ENCODE results near the gene C16orf92.
A peak's percentile ranks its signal among the peaks of the same experiment; 100 is the strongest.

The C16orf92 gene

DNA sequence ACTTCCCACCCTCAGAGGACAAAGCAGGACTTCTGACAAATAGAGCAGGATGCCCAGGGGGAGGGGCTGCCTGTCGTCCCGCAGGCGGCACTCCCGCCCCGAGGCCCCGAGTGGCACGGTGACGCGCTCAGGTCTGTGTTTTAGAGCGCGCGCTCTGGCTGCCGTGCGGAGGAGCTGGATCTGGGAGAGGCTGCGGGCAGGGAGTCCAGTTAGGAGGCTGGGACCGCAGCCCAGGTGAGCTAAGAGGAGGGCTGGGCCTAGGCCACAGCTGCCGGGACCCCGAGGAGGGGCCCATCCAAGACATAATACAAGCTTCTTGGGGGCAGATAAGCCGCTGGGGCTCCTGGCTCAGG lies 18.6 kb upstream of the C16orf92 start:
- Histone ChIP-seq H3K27me3 (ENCODE audit: insufficient read depth, low read length) (no peaks in the 10 kb centered on the region; the same call in none of the 2 replicates), H3K9me2 (ENCODE audit: low read depth, low read length) (no peaks in the 10 kb centered on the region), H3K36me3 (ENCODE audit: insufficient read depth, low read length) (peaks cover 30% of the 10 kb centered on the region), H3K4me3 (ENCODE audit: low read depth, low read length, poor library complexity, severe bottlenecking) (no peak overlapping the region), H3K4me1 (ENCODE audit: insufficient read depth, low read length, severe bottlenecking) (no peaks in the 10 kb centered on the region), H3K9me3 (ENCODE audit: low read length) (no peaks in the 10 kb centered on the region), H3K79me2 (ENCODE audit: insufficient read depth, low read length) (no peaks in the 10 kb centered on the region), H3K27ac (ENCODE audit: low read depth, low read length, poor library complexity, severe bottlenecking) (no peak overlapping the region), H3K9ac (ENCODE audit: low read length) (no peak overlapping the region), H3K4me2 (ENCODE audit: low read length) (no peak overlapping the region), H2AFZ (ENCODE audit: low read length) (no peak overlapping the region), H4K20me1 (ENCODE audit: insufficient read depth, low read length) (no peaks in the 10 kb centered on the region), H3F3A (ENCODE audit: insufficient read depth, low read length) (no peaks in the 10 kb centered on the region)
- TF ChIP-seq EZH2 (IDR thresholded peaks at IDR 0.05; ENCODE audit: borderline replicate concordance, low read length): no peak
- TF ChIP-seq, protein P1, sequence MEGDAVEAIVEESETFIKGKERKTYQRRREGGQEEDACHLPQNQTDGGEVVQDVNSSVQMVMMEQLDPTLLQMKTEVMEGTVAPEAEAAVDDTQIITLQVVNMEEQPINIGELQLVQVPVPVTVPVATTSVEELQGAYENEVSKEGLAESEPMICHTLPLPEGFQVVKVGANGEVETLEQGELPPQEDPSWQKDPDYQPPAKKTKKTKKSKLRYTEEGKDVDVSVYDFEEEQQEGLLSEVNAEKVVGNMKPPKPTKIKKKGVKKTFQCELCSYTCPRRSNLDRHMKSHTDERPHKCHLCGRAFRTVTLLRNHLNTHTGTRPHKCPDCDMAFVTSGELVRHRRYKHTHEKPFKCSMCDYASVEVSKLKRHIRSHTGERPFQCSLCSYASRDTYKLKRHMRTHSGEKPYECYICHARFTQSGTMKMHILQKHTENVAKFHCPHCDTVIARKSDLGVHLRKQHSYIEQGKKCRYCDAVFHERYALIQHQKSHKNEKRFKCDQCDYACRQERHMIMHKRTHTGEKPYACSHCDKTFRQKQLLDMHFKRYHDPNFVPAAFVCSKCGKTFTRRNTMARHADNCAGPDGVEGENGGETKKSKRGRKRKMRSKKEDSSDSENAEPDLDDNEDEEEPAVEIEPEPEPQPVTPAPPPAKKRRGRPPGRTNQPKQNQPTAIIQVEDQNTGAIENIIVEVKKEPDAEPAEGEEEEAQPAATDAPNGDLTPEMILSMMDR (IDR thresholded peaks at IDR 0.05; ENCODE audit: low read length): no peak

DNA sequence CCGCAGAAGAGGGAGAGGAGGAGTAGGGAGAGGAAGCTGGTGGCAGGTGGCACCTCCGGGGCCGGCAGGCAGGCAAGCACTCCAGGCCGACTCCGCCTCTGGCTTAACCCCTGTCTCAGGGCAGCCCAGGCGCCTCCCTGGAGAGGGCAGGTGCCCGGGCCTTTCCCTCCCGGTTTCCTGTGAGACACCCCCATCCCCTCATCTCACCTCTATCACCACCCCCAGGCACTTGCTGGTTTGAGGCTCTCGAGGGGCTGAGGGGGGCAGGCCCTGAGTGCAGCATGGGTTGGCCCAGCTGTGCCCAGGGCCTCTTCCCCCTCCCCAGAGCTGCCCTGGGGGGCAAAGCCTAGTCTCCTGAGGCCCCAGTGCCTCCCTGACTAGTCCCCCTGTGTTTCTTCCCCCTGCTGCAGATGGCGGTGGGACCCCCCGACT lies 18.2 kb upstream of the C16orf92 start:
- Histone ChIP-seq H3K27ac (ENCODE audit: low read depth, low read length, poor library complexity, severe bottlenecking) (no peak overlapping the region), H3K9ac (ENCODE audit: low read length) (no peak overlapping the region), H3F3A (ENCODE audit: insufficient read depth, low read length) (no peaks in the 10 kb centered on the region), H3K4me2 (ENCODE audit: low read length) (no peak overlapping the region), H3K4me3 (ENCODE audit: low read depth, low read length, poor library complexity, severe bottlenecking) (no peak overlapping the region), H3K4me1 (ENCODE audit: insufficient read depth, low read length, severe bottlenecking) (no peaks in the 10 kb centered on the region), H3K36me3 (ENCODE audit: insufficient read depth, low read length) (peaks cover 25% of the 10 kb centered on the region), H3K27me3 (ENCODE audit: insufficient read depth, low read length) (no peaks in the 10 kb centered on the region; the same call in none of the 2 replicates), H3K79me2 (ENCODE audit: insufficient read depth, low read length) (no peaks in the 10 kb centered on the region), H4K20me1 (ENCODE audit: insufficient read depth, low read length) (no peaks in the 10 kb centered on the region), H3K9me2 (ENCODE audit: low read depth, low read length) (no peaks in the 10 kb centered on the region), H2AFZ (ENCODE audit: low read length) (no peak overlapping the region), H3K9me3 (ENCODE audit: low read length) (no peaks in the 10 kb centered on the region)
- TF ChIP-seq EZH2 (IDR thresholded peaks at IDR 0.05; ENCODE audit: borderline replicate concordance, low read length): no peak
- TF ChIP-seq, protein P1 (IDR thresholded peaks at IDR 0.05; ENCODE audit: low read length): no peak

DNA sequence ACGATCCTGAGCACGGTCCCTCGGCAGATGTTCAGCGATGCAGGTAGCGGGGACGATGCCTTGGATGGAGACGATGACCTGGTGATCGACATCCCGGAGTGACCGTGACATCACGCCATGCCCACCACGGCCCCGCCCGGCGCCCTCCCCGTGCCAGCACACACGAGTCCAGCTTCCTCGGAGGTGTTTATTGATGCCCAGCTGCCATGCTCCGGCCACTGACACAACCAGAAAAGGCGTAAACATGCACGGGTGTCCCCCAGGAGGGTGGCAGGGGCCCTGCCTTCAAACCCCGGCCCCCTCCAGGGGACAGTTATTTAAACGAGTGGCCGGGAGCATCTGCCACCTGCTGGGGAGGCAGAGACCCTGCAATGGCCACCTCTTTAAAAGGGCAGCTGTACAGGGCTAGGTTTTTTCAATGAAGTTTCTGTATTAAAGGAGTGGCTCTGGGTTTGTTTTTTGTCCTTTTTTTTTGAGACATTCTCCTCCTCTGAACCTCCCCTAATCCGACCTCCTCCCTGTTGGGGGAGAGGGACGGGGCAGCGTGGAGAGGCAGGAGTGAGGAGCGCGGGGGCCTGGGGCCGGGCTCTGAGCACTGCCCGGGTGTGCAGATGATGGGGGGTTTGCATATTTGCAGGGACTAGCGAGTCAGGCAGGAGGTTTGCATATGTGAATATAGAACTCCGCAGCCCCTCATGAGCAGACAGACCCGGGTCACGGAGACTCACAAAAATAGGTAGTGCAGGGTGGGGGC lies 17.5 kb upstream of the C16orf92 start:
- Histone ChIP-seq H3K36me3 (ENCODE audit: insufficient read depth, low read length) (peaks cover 23% of the 10 kb centered on the region), H3K4me2 (ENCODE audit: low read length) (no peak overlapping the region), H4K20me1 (ENCODE audit: insufficient read depth, low read length) (no peaks in the 10 kb centered on the region), H3K9ac (ENCODE audit: low read length) (no peak overlapping the region), H3F3A (ENCODE audit: insufficient read depth, low read length) (no peaks in the 10 kb centered on the region), H3K79me2 (ENCODE audit: insufficient read depth, low read length) (no peaks in the 10 kb centered on the region), H3K27ac (ENCODE audit: low read depth, low read length, poor library complexity, severe bottlenecking) (no peak overlapping the region), H2AFZ (ENCODE audit: low read length) (no peak overlapping the region), H3K27me3 (ENCODE audit: insufficient read depth, low read length) (peaks cover 3% of the 10 kb centered on the region), H3K9me3 (ENCODE audit: low read length) (no peaks in the 10 kb centered on the region), H3K4me3 (ENCODE audit: low read depth, low read length, poor library complexity, severe bottlenecking) (no peak overlapping the region), H3K4me1 (ENCODE audit: insufficient read depth, low read length, severe bottlenecking) (no peaks in the 10 kb centered on the region), H3K9me2 (ENCODE audit: low read depth, low read length) (no peaks in the 10 kb centered on the region)
- TF ChIP-seq, protein P1 (IDR thresholded peaks at IDR 0.05; ENCODE audit: low read length): peak; percentile 67; the same call in 1 of the 2 replicates
- no peak for TF ChIP-seq EZH2 (IDR thresholded peaks at IDR 0.05; ENCODE audit: borderline replicate concordance, low read length)
